ENCODE results near the gene ROR2.

DNA sequence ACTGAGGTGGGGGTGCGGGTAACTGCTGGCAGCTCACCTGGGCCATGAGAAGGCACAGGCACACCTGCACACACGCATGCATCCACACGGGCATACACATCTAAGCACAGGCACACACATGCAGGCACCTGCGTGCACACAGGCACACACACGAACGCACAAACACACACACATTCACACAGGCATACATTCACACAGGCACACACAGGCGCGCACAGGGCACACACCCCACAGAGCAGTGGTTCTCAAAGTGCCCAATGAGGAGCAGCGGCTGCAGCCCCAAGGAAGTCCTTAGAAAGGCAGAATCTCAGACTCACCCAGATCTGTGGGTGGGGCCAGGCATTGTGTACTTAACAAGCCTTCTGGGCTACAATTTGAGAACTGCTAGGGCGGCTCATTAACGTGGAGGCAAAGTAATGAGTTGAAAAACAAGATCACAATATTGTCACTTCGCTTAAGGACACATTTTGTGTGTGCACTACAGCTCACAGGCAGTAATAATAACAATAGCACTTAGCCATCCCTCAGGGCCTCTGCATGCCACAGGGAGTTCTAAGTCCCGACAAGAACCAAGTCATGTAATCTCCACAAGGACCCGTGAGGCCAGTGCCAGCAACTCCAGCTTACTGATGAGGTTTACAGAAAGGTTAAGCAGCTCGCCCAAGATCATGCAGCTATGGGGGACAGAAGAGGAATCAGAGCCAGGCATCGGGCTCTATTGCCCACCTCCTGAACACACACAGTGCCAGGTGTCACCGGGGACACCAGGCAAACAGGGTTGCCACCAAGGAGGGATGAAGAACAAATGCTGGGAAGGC lies 91.6 kb downstream of the ROR2 start:
- TF ChIP-seq CTCF (IDR thresholded peaks at IDR 0.05) (no peak), POLR2A (IDR thresholded peaks at IDR 0.05) (no peak)
